Body of pancreas (tissue), 4 donors: ENCODE data around the gene PTH1R. TPM values are rescaled to one million over a fixed set of nuclear protein-coding genes. Genes with fewer than 3 reads are reported as not detected.

Experiments
- ATAC-seq: fragments of 150-250 bp; one replicate; pipeline ENCODE4 v1.9.1; 2016
- DNase-seq, 4 donors: peaks; one replicate each; pipeline ENCODE4 v3.0.0-alpha.2; 2019
- H3K27ac ChIP-seq, 4 donors: fragments of 200-600 bp; sonication (generic); 1 replicate in 3 of 4; 2 replicates in 1 of 4; pipeline versions ENCODE4 v1.5.1 to v1.6.1; 2016 to 2019; ENCODE audit warnings: mild to moderate bottlenecking in 1 of 4, mixed read lengths in 1 of 4, moderate library complexity in 1 of 4
- H3K27me3 ChIP-seq, 2 donors: fragments of 200-600 bp; sonication (generic); one replicate each; pipeline ENCODE4 v1.6.0; 2016; ENCODE audit warnings: mild to moderate bottlenecking in 1 of 2
- H3K36me3 ChIP-seq, 2 donors: fragments of 200-600 bp; sonication (generic); replicated peaks in 1 of 2; 2 replicates each; pipeline ENCODE4 v1.5.1; 2016; ENCODE audit warnings: low read depth in 2 of 2; ENCODE audit not compliant: insufficient read depth in 1 of 2
- H3K4me1 ChIP-seq: fragments of 200-600 bp; sonication (generic); one replicate; pipeline ENCODE4 v1.6.0; 2016
- H3K4me3 ChIP-seq, 2 donors: fragments of 200-600 bp; sonication (generic); 1 replicate in 1 of 2; 2 replicates in 1 of 2; pipeline ENCODE4 v1.5.1; 2016 to 2019
- H3K9me3 ChIP-seq, 3 donors: fragments of 200-600 bp; sonication (generic); 1 replicate in 2 of 3; 2 replicates in 1 of 3; pipeline ENCODE4 v1.5.1; 2016
- CTCF ChIP-seq, 7 experiments: fragments of 450-650 bp in 4 of 7; fragments of 200-600 bp in 3 of 7; sonication (generic) in 3 of 7; IDR thresholded peaks; one replicate each; pipeline ENCODE4 v1.5.1; 2016 to 2019; ENCODE audit warnings: antibody characterized with exemption in 7 of 7
- POLR2A ChIP-seq, 3 donors: fragments of 450-650 bp; IDR thresholded peaks; one replicate each; pipeline ENCODE4 v1.6.1; 2016; ENCODE audit warnings: antibody characterized with exemption in 3 of 3, mild to moderate bottlenecking in 2 of 3
- WGBS, 2 donors: methylation state at CpG; one replicate each; pipeline ENCODE4 v1.1.5; 2017; 5-methylcytosine and 5-hydroxymethylcytosine counted together
- intact Hi-C: fragments of 100-400 bp; cut with DNase I; formaldehyde crosslinking; loops from one replicate; pipeline ENCODE4 v1.15.1; 2023
- total RNA-seq, 2 donors: library from RNA; depleted of rRNA; stranded (reverse); fragments of >200 nt; gene quantifications; one replicate each; pipeline ENCODE4 v1.1.0, GENCODE V29; 2016

Gene PTH1R
- total RNA-seq, 2 donors from 2014 or later: 1.8 to 8.2 TPM

GRCh38 chr3:46901061-46901460 is 23.5 kb downstream of the PTH1R start:
- H3K4me3 ChIP-seq: no peak overlapping the region
- intact Hi-C loops: loop anchor here (5.0 kb wide), 1 partner anchor 194 kb away; no protein-coding TSS in a partner anchor
- no peak for TF ChIP-seq CTCF (IDR thresholded peaks at IDR 0.05)
- TF ChIP-seq POLR2A (IDR thresholded peaks at IDR 0.05): no peak
- no peaks in the 10 kb centered on the region for H3K9me3 ChIP-seq
- DNase-seq: no peak
- H3K27me3 ChIP-seq: peaks cover 0 to 5% of the 10 kb centered on the region in 2 donors
- ATAC-seq: no peak
- whole genome bisulfite sequencing, 2 donors: 20 to 81% methylated on average over 1 to 3 of the region's 3 CpGs
- no peak overlapping the region for H3K27ac ChIP-seq
- H3K4me1 ChIP-seq: peaks cover 7% of the 10 kb centered on the region
- H3K36me3 ChIP-seq: no peaks in the 10 kb centered on the region

GRCh38 chr3:46901591-46902187 is 24.2 kb downstream of the PTH1R start:
- DNase-seq: no peak
- no peak for ATAC-seq
- intact Hi-C loops: loop anchor here (5.0 kb wide), 1 partner anchor 194 kb away; no protein-coding TSS in a partner anchor
- 72 to 85% methylated on average over 5 to 15 of the region's 17 CpGs for WGBS, 2 donors
- H3K9me3 ChIP-seq: no peaks in the 10 kb centered on the region
- H3K4me1 ChIP-seq: peaks cover 7% of the 10 kb centered on the region
- TF ChIP-seq POLR2A (IDR thresholded peaks at IDR 0.05) (no peak), CTCF (IDR thresholded peaks at IDR 0.05) (no peak)
- H3K27ac ChIP-seq: no peak overlapping the region
- no peak overlapping the region for H3K4me3 ChIP-seq
- H3K27me3 ChIP-seq: peaks cover 0 to 5% of the 10 kb centered on the region in 2 donors
- no peaks in the 10 kb centered on the region for H3K36me3 ChIP-seq

DNA sequence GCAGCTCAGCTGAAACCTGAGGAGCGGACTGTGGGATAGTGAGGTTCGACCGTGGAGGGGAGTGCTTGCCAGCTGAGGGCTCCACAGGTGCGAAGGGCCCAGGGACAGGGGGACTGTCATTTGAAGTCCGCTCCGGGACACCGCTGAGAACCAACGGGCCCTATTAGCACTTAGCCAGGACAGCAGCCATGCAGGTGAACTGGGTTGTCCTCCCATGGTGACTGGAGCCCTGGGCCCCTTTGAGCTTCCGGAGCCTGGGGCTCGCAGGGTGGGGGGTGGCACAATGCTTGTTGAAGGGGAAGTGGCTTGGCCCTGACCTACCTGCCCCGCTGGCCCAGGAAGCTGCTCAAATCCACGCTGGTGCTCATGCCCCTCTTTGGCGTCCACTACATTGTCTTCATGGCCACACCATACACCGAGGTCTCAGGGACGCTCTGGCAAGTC is 24.7 kb downstream of the PTH1R start:
- ATAC-seq: no peak
- Histone ChIP-seq H3K27ac (no peak overlapping the region), H3K36me3 (no peaks in the 10 kb centered on the region), H3K4me1 (peaks cover 7% of the 10 kb centered on the region), H3K9me3 (no peaks in the 10 kb centered on the region), H3K4me3 (no peak overlapping the region), H3K27me3 (peaks cover 0 to 5% of the 10 kb centered on the region in 2 donors)
- TF ChIP-seq POLR2A (IDR thresholded peaks at IDR 0.05) (no peak), CTCF (IDR thresholded peaks at IDR 0.05) (no peak)
- 69 to 86% methylated on average over 7 to 15 of the region's 15 CpGs for WGBS, 2 donors
- intact Hi-C loops: loop anchor here (5.0 kb wide), 1 partner anchor 195 kb away; no protein-coding TSS in a partner anchor
- DNase-seq: no peak

DNA sequence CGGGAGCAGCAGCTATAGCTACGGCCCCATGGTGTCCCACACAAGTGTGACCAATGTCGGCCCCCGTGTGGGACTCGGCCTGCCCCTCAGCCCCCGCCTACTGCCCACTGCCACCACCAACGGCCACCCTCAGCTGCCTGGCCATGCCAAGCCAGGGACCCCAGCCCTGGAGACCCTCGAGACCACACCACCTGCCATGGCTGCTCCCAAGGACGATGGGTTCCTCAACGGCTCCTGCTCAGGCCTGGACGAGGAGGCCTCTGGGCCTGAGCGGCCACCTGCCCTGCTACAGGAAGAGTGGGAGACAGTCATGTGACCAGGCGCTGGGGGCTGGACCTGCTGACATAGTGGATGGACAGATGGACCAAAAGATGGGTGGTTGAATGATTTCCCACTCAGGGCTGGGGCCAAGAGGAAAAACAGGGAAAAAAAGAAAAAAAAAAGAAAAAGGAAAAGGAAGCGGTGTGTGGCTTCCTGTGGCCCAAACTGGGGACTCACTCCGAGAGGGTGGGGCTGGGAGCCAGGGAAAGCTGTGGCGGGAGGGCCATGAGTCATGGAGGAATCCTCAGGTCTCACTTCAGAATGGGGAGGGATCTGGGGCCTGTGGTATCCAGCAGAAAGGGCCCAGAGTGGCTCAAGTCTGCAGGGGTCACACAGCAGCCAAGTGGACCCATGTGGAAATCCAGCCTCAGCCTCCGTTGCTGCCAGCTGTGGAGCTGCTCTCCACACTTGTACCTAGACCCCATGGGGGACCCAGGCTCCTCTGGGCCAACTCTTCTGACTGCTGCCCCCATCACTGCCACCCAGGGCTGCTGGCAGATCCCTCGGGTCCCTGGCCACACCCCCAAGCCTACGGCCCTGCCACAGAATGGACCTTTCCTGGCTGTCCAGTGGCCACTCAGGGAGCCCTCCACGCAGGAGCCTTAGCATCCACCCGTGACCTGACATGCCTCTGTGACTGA is 26.1 kb downstream of the PTH1R start:
- H3K4me3 ChIP-seq: no peak overlapping the region
- H3K4me1 ChIP-seq: peaks cover 8% of the 10 kb centered on the region
- H3K27ac ChIP-seq: no peak overlapping the region
- DNase-seq (peak in 1 of 4 donors; percentile 14), ATAC-seq (no peak)
- TF ChIP-seq CTCF (IDR thresholded peaks at IDR 0.05) (no peak), POLR2A (IDR thresholded peaks at IDR 0.05) (no peak)
- no peaks in the 10 kb centered on the region for H3K36me3 ChIP-seq
- no peaks in the 10 kb centered on the region for H3K9me3 ChIP-seq
- H3K27me3 ChIP-seq: peaks cover 0 to under 1% of the 10 kb centered on the region in 2 donors
- intact Hi-C loops: loop anchor here (5.0 kb wide), 1 partner anchor 196 kb away; no protein-coding TSS in a partner anchor
- whole genome bisulfite sequencing, 2 donors: 76 to 86% methylated on average over 10 to 20 of the region's 21 CpGs
